Mesangial cell (primary cell): Measurements from ENCODE around the gene PRSS33. TPM values are rescaled to one million over a fixed set of nuclear protein-coding genes. Genes with fewer than 3 reads are reported as not detected.

Experiments used
- total RNA-seq: library from RNA; depleted of rRNA; stranded (reverse); fragments of >200 nt; gene quantifications from 2 replicates; pipeline ENCODE4 v1.2.3, GENCODE V29; 2015

PRSS33 gene, protein sequence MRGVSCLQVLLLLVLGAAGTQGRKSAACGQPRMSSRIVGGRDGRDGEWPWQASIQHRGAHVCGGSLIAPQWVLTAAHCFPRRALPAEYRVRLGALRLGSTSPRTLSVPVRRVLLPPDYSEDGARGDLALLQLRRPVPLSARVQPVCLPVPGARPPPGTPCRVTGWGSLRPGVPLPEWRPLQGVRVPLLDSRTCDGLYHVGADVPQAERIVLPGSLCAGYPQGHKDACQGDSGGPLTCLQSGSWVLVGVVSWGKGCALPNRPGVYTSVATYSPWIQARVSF
- total RNA-seq = not detected in 2 replicates

DNA sequence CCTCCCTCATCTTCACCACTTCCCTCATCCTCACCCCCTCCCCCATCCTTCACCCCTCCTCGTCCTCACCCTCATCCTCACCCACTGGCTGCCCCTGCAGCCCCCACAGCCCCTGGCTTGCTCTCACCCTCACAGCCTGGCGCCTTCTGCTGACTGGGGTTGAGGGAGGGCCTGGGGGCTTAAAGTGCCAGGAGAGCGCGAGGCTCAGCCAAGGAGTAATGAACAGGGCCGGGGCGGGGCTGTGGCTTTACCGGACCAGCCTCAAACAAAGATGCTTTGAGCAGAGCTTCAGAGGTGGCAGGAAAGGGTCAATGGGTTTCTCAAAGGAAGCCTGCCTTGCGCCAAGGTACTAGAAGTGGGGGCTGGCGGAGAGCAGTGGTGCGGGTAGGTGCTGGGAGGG, at the start of gene PRSS33:
Gene PRSS33, minus strand, starts transcription at position 155 of the 400 bp plus-strand sequence. CDS start 1,013 bp downstream, outside the sequence.

DNA sequence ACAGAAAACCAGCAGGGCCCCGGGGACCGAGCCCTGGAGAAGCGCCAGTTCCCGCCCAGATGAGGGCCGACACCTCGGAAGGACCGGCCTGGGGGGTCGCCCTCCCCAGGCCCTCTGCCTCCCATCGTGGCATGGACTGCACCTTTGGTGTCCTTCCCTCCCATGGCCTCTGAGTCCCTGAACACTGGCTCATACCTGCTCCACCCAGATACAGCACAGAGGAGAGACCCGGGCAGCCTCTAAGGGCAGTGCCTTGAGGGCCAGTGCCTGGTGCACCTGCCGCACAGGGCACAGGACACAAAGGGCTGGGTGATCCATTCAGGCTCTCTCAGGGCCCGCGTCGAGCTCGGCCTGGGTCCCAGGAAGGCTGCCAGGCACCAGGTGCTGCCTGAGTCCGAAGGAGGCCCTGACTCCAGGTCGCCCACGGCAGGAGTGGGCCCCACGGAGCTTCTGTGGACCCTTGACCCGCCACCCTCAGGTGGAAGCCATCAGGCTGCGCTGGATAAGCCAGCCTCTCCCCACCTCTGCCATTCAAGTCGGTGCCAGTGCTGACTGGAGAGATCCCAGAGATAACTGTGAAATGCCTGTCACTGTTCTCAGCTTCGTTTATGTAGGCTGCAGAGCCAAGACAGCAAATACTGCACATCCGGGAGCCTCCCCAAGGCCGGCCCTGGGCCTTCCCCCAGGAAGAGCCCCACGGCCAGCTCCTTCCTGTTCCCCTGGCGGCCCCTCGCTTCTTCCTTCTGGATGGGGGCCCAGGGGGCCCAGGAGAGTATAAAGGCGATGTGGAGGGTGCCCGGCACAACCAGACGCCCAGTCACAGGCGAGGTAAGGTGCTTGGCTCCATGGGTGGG, 42.4 kb upstream of the PRSS33 start, which contains the start of gene ZG16B:
Gene ZG16B, plus strand, starts transcription at position 803 of the 854 bp plus-strand sequence. CDS start 139 bp downstream, outside the sequence.

DNA sequence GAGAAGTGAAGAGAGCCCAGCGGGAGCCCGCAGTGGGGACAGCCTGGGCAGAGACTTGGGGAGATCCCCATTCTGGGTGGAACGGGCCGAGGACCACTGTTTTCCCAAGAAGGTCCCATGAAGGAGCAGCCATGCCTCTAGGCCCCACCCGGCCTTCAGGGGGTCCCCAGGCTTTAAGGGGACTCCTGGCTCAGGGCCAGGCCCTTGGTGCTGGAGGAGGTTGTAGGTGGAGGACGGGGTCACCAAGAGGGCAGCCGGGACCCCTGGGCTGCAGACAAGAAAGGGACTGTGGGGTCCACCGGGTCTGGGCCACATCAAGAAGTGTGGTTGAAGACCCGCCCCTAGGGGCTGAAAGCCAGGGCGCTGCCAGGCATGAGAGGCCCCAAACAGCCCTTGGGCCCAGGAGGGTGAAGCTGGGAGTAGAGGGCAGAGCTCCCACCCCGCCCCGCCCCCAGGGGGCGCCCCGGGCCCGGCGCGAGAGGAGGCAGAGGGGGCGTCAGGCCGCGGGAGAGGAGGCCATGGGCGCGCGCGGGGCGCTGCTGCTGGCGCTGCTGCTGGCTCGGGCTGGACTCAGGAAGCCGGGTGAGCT, 29.5 kb upstream of the PRSS33 start, which contains the start of gene PRSS21:
Gene PRSS21, plus strand, starts transcription at position 487 of the 589 bp plus-strand sequence. Its CDS starts 32 bp downstream, at position 519.

DNA sequence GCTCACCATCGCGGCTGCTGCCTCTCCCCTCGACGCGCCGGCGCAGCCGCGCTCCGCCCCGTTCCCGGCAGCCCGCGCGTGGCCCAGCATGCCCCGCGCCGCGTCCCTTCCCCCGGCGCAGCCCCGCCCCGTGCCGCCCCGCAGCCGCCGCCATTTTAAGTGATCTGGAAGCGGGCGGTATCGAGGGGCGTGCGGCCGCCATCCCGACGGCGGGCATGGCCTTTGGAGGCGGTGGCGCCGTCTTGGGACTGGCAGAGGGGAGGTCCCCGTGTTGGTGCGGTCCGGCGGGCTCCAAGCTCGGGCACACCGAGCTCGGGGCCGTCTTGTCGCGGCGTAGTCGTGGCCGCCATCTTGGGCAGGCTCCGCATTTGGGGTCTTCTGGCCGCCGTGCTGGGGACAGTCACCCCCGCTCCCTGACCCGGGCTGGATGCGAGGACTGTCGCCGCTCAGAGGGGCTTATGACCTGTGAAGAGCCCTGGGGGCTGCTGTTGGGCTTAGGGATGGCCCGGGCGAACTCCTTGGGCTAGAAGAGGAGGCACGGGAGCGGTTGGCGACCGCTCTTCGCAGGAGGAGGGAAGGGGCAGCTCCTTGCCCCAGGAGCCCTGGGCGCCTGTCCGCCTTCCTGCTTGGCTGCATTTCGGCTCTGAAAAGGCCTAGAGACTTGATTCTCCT, 10.0 kb downstream of the PRSS33 start, which contains the start of gene ELOB:
Gene ELOB, minus strand, starts transcription at position 50 of the 672 bp plus-strand sequence. Its CDS starts 41 bp downstream, at position 9.

DNA sequence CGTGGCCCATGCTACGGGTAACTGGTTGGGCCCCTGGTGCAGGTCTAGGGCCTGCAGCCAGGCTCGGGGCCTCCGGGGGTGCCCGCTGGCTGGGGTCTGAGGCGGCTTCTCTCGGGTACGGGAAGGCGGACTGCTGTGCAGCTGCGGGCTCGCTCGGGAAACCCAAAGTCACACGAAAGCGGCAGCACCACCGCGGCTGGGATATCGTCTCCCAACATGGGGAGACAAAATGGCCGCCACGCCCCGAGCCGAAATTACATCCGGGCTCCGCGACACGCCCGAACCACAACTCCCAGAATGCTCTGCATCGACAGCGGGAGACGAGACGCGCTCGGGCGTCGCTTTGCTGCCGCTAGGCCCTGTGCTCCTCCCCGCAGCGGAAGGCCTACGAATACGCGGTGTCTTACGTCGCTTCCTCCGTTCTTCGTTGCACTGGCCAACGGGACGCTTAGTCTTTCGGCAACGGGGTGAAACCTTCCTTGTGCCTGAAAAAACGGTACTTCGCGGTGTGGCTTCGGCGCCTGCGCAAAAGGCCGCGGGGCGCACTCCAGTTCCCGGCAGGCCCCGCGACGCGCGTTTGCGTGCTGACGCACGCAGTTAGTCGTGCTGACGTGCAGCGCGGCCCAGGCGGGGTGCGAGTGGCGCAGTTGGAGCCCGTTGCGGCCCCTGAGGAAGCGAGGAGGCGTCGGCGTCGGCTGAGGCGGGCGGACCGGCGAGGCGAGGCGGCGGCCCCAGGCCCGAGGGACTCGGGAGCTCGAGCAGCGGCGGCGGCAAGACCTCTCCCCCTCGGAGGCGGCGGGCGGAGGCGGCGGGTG, 35.1 kb downstream of the PRSS33 start, which contains the start of gene SRRM2:
Gene SRRM2, plus strand, starts transcription at position 604 of the 815 bp plus-strand sequence. CDS start 3,727 bp downstream, outside the sequence.

Other genes starting within 250 kb of the PRSS33 start
- gene PDPK1, start 249.5 kb downstream of the PRSS33 start, total RNA-seq = 16.6 and 18.9 TPM in 2 replicates
- 86.3 and 87.8 TPM in 2 replicates for gene KCTD5, start 105.0 kb downstream of the PRSS33 start, total RNA-seq
- 1.3 and 2.0 TPM in 2 replicates for gene PRSS27, start 67.3 kb downstream of the PRSS33 start, total RNA-seq
- gene SRRM2, start 34.9 kb downstream of the PRSS33 start, total RNA-seq = 141 and 191 TPM in 2 replicates
- 364 and 485 TPM in 2 replicates for gene ELOB, start 10.3 kb downstream of the PRSS33 start, total RNA-seq
- gene PRSS41, start 10.9 kb upstream of the PRSS33 start, total RNA-seq = not detected in 2 replicates
- 0.25 and 1.6 TPM in 2 replicates for gene PRSS21, start 29.7 kb upstream of the PRSS33 start, total RNA-seq
- gene ZG16B, start 42.7 kb upstream of the PRSS33 start, total RNA-seq = 1.1 and 1.3 TPM in 2 replicates
- gene PRSS22, start 70.6 kb upstream of the PRSS33 start, total RNA-seq = 1.1 TPM in 1 of 2 replicates, not detected in the other
- 73.0 and 87.7 TPM in 2 replicates for gene FLYWCH2, start 95.7 kb upstream of the PRSS33 start, total RNA-seq
- 46.4 and 54.1 TPM in 2 replicates for gene FLYWCH1, start 124.4 kb upstream of the PRSS33 start, total RNA-seq
- gene KREMEN2, start 176.7 kb upstream of the PRSS33 start, total RNA-seq = 0.81 and 4.9 TPM in 2 replicates
- 6.5 and 22.5 TPM in 2 replicates for gene PAQR4, start 181.8 kb upstream of the PRSS33 start, total RNA-seq
- gene PKMYT1, start 192.9 kb upstream of the PRSS33 start, total RNA-seq = 6.3 and 101 TPM in 2 replicates
- gene CLDN9, start 225.4 kb upstream of the PRSS33 start, total RNA-seq = under 0.01 TPM in 1 of 2 replicates, not detected in the other
- gene CLDN6, start 230.6 kb upstream of the PRSS33 start, total RNA-seq = 31.8 and 63.8 TPM in 2 replicates
- gene TNFRSF12A, start 232.8 kb upstream of the PRSS33 start, total RNA-seq = 630 and 760 TPM in 2 replicates
- gene HCFC1R1, start 236.4 kb upstream of the PRSS33 start, total RNA-seq = 61.8 and 378 TPM in 2 replicates
- gene THOC6, start 236.5 kb upstream of the PRSS33 start, total RNA-seq = 32.4 and 43.7 TPM in 2 replicates
- not detected in 2 replicates for gene BICDL2, start 249.4 kb upstream of the PRSS33 start, total RNA-seq